ENCODE results near the gene ATP8A1.

GRCh38 chr4:42633605-42634388 lies 23.1 kb downstream of the ATP8A1 start:
- TF ChIP-seq, protein P1, sequence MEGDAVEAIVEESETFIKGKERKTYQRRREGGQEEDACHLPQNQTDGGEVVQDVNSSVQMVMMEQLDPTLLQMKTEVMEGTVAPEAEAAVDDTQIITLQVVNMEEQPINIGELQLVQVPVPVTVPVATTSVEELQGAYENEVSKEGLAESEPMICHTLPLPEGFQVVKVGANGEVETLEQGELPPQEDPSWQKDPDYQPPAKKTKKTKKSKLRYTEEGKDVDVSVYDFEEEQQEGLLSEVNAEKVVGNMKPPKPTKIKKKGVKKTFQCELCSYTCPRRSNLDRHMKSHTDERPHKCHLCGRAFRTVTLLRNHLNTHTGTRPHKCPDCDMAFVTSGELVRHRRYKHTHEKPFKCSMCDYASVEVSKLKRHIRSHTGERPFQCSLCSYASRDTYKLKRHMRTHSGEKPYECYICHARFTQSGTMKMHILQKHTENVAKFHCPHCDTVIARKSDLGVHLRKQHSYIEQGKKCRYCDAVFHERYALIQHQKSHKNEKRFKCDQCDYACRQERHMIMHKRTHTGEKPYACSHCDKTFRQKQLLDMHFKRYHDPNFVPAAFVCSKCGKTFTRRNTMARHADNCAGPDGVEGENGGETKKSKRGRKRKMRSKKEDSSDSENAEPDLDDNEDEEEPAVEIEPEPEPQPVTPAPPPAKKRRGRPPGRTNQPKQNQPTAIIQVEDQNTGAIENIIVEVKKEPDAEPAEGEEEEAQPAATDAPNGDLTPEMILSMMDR (IDR thresholded peaks at IDR 0.05; ENCODE audit: control extremely low read depth in 1 of 3, insufficient read depth in 1 of 3, low read depth in 1 of 3, low read length in 3 of 3): no peak
- no peak for TF ChIP-seq BRCA1 (IDR thresholded peaks at IDR 0.05; ENCODE audit: low read depth, low read length)
- no peak for TF ChIP-seq RAD21 (IDR thresholded peaks at IDR 0.05 in 1 of 2, conservative IDR thresholded peaks at IDR 0.05 in 1 of 2; ENCODE audit: low read depth in 2 of 2, low read length in 2 of 2)
- TF ChIP-seq SP1 (IDR thresholded peaks at IDR 0.05; ENCODE audit: low read depth, low read length): no peak
- no peak for TF ChIP-seq POLR2A (IDR thresholded peaks at IDR 0.05; ENCODE audit: control extremely low read depth in 1 of 2, low read depth in 2 of 2, low read length in 2 of 2)
